MM.1S (cell line): ENCODE measurements around the gene TMEM59.
"Not testable (repeated sequence)": the region's sequence is repeated elsewhere in the genome, so short reads cannot be mapped to it uniquely, and the experiment has no call there.

ENCODE experiments used
- DNase-seq: peaks from one replicate; pipeline ENCODE4 v3.0.0-alpha.2; 2015
- H2AFZ ChIP-seq: fragments of 300-600 bp; sonication (generic); 2 replicates; pipeline ENCODE4 v1.6.0; 2016; ENCODE audit warnings: antibody characterized with exemption, low read length
- H3F3A ChIP-seq: fragments of 300-600 bp; sonication (generic); 2 replicates; pipeline ENCODE4 v1.6.1; 2016; ENCODE audit warnings: mild to moderate bottlenecking, antibody characterized with exemption, low read length, moderate library complexity, mixed read lengths; ENCODE audit not compliant: insufficient read depth
- H3K27ac ChIP-seq: fragments of 300-600 bp; sonication (generic); 2 replicates; pipeline ENCODE4 v1.5.1; 2016; ENCODE audit warnings: mild to moderate bottlenecking, low read length
- H3K27me3 ChIP-seq: fragments of 300-600 bp; sonication (generic); replicated peaks from 2 replicates; pipeline ENCODE4 v1.6.0; 2016; ENCODE audit warnings: low read length; ENCODE audit not compliant: insufficient read depth
- H3K36me3 ChIP-seq: fragments of 300-600 bp; sonication (generic); replicated peaks from 2 replicates; pipeline ENCODE4 v1.6.1; 2016; ENCODE audit warnings: mild to moderate bottlenecking, low read length, mixed read lengths; ENCODE audit not compliant: insufficient read depth
- H3K4me1 ChIP-seq: fragments of 300-600 bp; sonication (generic); 2 replicates; pipeline ENCODE4 v1.6.1; 2016; ENCODE audit warnings: low read length, mixed read lengths
- H3K4me2 ChIP-seq: fragments of 300-600 bp; sonication (generic); 2 replicates; pipeline ENCODE4 v1.6.0; 2016; ENCODE audit warnings: low read depth, low read length
- H3K4me3 ChIP-seq: fragments of 300-600 bp; sonication (generic); 2 replicates; pipeline ENCODE4 v1.5.1; 2016; ENCODE audit warnings: low read length, mixed read lengths
- H3K79me2 ChIP-seq: fragments of 300-600 bp; sonication (generic); 2 replicates; pipeline ENCODE4 v1.6.1; 2016; ENCODE audit warnings: mixed run types, low read length, mixed read lengths
- H3K9ac ChIP-seq: fragments of 300-600 bp; sonication (generic); 2 replicates; pipeline ENCODE4 v1.6.1; 2016; ENCODE audit warnings: low read length, mixed read lengths
- H3K9me2 ChIP-seq: fragments of 300-600 bp; sonication (generic); replicated peaks from 2 replicates; pipeline ENCODE4 v1.6.1; 2016; ENCODE audit warnings: mild to moderate bottlenecking, low read length, mixed read lengths; ENCODE audit not compliant: insufficient read depth
- H3K9me3 ChIP-seq: fragments of 300-600 bp; sonication (generic); replicated peaks from 2 replicates; pipeline ENCODE4 v1.6.1; 2016; ENCODE audit warnings: mild to moderate bottlenecking, low read length, mixed read lengths; ENCODE audit not compliant: insufficient read depth
- H4K20me1 ChIP-seq: fragments of 300-600 bp; sonication (generic); 2 replicates; pipeline ENCODE4 v1.6.1; 2016; ENCODE audit warnings: mild to moderate bottlenecking, low read length, moderate library complexity, mixed read lengths; ENCODE audit not compliant: insufficient read depth
- EZH2 ChIP-seq: fragments of 300-600 bp; sonication (generic); optimal IDR thresholded peaks from 2 replicates; pipeline ENCODE3; 2017; ENCODE audit warnings: low read depth, mild to moderate bottlenecking, antibody characterized with exemption, low read length, mixed read lengths
- EZH2phosphoT487 ChIP-seq: fragments of 300-600 bp; sonication (generic); IDR thresholded peaks from 2 replicates; pipeline ENCODE4 v1.6.1; 2018; ENCODE audit warnings: antibody characterized with exemption, low read length
- TF ChIP-seq, protein P1 (sequence below): fragments of 300-600 bp; sonication (generic); IDR thresholded peaks from 2 replicates; pipeline ENCODE4 v1.5.1; 2016; ENCODE audit warnings: antibody characterized with exemption, low read length, mixed read lengths

Gene TMEM59

GRCh38 chr1:54053745-54054437, 887 bp upstream of the TMEM59 start:
- peak overlapping the region; percentile 91 for H3K9ac ChIP-seq
- no peaks in the 10 kb centered on the region for H3K9me2 ChIP-seq
- peaks cover 53% of the 10 kb centered on the region for H3K79me2 ChIP-seq
- H3K4me1 ChIP-seq: peaks cover 14% of the 10 kb centered on the region; the same call in 1 of the 2 replicates
- H3K27ac ChIP-seq: peak overlapping the region; percentile 86
- no peak for DNase-seq
- H3K36me3 ChIP-seq: no peaks in the 10 kb centered on the region
- H2AFZ ChIP-seq: peak overlapping the region; percentile 67
- peak overlapping the region; percentile 85 for H3K4me3 ChIP-seq
- no peaks in the 10 kb centered on the region for H3K9me3 ChIP-seq
- peak overlapping the region; percentile 88 for H3K4me2 ChIP-seq
- TF ChIP-seq, protein P1, sequence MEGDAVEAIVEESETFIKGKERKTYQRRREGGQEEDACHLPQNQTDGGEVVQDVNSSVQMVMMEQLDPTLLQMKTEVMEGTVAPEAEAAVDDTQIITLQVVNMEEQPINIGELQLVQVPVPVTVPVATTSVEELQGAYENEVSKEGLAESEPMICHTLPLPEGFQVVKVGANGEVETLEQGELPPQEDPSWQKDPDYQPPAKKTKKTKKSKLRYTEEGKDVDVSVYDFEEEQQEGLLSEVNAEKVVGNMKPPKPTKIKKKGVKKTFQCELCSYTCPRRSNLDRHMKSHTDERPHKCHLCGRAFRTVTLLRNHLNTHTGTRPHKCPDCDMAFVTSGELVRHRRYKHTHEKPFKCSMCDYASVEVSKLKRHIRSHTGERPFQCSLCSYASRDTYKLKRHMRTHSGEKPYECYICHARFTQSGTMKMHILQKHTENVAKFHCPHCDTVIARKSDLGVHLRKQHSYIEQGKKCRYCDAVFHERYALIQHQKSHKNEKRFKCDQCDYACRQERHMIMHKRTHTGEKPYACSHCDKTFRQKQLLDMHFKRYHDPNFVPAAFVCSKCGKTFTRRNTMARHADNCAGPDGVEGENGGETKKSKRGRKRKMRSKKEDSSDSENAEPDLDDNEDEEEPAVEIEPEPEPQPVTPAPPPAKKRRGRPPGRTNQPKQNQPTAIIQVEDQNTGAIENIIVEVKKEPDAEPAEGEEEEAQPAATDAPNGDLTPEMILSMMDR: no peak
- TF ChIP-seq EZH2phosphoT487 (no peak), EZH2 (no peak)
- H4K20me1 ChIP-seq: no peaks in the 10 kb centered on the region
- peaks cover 9% of the 10 kb centered on the region; the same call in 1 of the 2 replicates for H3F3A ChIP-seq
- H3K27me3 ChIP-seq: no peaks in the 10 kb centered on the region

DNA sequence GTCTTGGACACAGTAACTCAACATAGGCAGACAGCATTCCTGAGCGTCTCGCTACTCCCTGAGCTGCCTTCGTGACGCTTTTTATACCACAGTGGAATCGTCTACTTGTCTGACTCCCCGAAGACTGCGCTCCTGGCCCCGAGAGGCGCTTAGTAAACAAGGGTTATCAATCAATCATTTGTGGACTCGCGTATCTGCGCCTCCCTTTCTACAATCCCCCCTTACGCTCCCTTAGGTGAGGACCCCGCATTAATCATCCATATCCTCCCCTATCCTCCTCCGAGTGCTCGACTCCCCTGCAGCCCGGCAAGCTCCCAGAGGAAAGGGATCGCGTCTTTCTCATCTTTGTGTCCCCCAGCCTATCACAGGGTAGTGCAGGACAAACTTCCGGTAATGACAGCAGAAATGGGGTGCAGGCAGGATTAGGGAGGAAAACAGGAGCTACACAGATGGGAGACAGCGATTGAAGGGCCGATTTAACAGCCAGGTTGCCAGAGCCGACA, 522 bp downstream of the TMEM59 start:
- H3K4me1 ChIP-seq: peaks cover 21% of the 10 kb centered on the region
- peak overlapping the region; percentile 58 for H3K4me2 ChIP-seq
- TF ChIP-seq EZH2: no peak
- TF ChIP-seq, protein P1: no peak
- no peak for TF ChIP-seq EZH2phosphoT487
- H3K27me3 ChIP-seq: no peaks in the 10 kb centered on the region
- peak overlapping the region; percentile 91 for H3K9ac ChIP-seq
- no peaks in the 10 kb centered on the region for H4K20me1 ChIP-seq
- peak overlapping the region; percentile 97 for H3K4me3 ChIP-seq
- H3K79me2 ChIP-seq: peaks cover 67% of the 10 kb centered on the region
- peak overlapping the region; percentile 61 for H2AFZ ChIP-seq
- H3F3A ChIP-seq: peaks cover 17% of the 10 kb centered on the region
- H3K9me3 ChIP-seq: no peaks in the 10 kb centered on the region
- peak overlapping the region; percentile 86 for H3K27ac ChIP-seq
- DNase-seq: peak; percentile 31
- H3K36me3 ChIP-seq: no peaks in the 10 kb centered on the region
- no peaks in the 10 kb centered on the region for H3K9me2 ChIP-seq

DNA sequence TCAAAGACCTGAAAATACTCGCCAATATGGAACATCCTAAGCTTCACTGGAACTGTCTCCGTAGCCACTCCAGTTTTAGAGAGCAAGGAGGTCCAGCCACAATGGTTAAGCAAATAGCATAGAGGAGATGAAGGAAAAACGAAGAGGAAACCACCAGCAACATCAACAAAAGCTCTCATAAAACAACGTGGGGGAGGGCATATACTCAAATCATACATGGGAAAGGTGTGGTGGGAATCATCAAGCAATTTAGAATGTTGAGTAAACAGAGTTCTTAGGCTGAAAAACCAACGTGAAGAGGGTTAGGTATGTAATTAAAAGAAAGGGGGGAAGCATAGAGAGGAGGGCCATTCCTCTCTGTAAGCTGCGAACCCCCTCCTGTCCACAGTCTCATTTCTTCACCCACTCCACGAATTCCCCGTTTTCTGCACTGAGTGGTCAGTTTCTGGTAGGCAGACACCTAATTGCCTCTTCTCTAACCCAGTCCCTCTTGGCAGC, 1.0 kb downstream of the TMEM59 start:
- Histone ChIP-seq H3K4me2 (peak overlapping the region; percentile 58), H3K27me3 (no peaks in the 10 kb centered on the region), H3K4me3 (peak overlapping the region; percentile 97), H3K79me2 (peaks cover 72% of the 10 kb centered on the region), H2AFZ (peak overlapping the region; percentile 61; the same call in 1 of the 2 replicates), H3F3A (peaks cover 18% of the 10 kb centered on the region), H3K9me3 (no peaks in the 10 kb centered on the region), H4K20me1 (no peaks in the 10 kb centered on the region), H3K9me2 (no peaks in the 10 kb centered on the region), H3K27ac (peak overlapping the region; percentile 86; the same call in 1 of the 2 replicates), H3K36me3 (no peaks in the 10 kb centered on the region), H3K9ac (peak overlapping the region; percentile 91), H3K4me1 (peaks cover 24% of the 10 kb centered on the region)
- no peak for DNase-seq
- TF ChIP-seq, protein P1: no peak
- TF ChIP-seq EZH2: no peak
- TF ChIP-seq EZH2phosphoT487: no peak

- not testable (repeated sequence) for H3K36me3 ChIP-seq, H4K20me1 ChIP-seq, H3K9ac ChIP-seq, H3K9me2 ChIP-seq, H3K4me3 ChIP-seq, H3K9me3 ChIP-seq, H3K4me2 ChIP-seq, H3K27ac ChIP-seq, DNase-seq, H2AFZ ChIP-seq, H3K27me3 ChIP-seq
- Histone ChIP-seq H3K79me2 (peaks cover 87% of the 10 kb centered on the region), H3K4me1 (peaks cover 26% of the 10 kb centered on the region), H3F3A (peaks cover 18% of the 10 kb centered on the region)
Measured at GRCh38 chr1:54050435-54050834, 2.6 kb downstream of the TMEM59 start.
